Measurements from ENCODE around the gene MIEN1. TPM values are rescaled to one million over a fixed set of nuclear protein-coding genes. Genes with fewer than 3 reads are reported as not detected.
"Not testable (repeated sequence)": the region's sequence is repeated elsewhere in the genome, so short reads cannot be mapped to it uniquely, and the experiment has no call there.

The MIEN1 gene
- total RNA-seq, 1 donor from 2014 or later, result 50.4 TPM

GRCh38 chr17:39757176-39757662 lies 26.9 kb upstream of the MIEN1 start:
- ATAC-seq (ENCODE audit: poor library complexity) (no peak), DNase-seq (no peak)
- intact Hi-C loops (cut with DNase I), result loop anchor here (10.0 kb wide), 1 partner anchor 212 kb away; no protein-coding TSS in a partner anchor

DNA sequence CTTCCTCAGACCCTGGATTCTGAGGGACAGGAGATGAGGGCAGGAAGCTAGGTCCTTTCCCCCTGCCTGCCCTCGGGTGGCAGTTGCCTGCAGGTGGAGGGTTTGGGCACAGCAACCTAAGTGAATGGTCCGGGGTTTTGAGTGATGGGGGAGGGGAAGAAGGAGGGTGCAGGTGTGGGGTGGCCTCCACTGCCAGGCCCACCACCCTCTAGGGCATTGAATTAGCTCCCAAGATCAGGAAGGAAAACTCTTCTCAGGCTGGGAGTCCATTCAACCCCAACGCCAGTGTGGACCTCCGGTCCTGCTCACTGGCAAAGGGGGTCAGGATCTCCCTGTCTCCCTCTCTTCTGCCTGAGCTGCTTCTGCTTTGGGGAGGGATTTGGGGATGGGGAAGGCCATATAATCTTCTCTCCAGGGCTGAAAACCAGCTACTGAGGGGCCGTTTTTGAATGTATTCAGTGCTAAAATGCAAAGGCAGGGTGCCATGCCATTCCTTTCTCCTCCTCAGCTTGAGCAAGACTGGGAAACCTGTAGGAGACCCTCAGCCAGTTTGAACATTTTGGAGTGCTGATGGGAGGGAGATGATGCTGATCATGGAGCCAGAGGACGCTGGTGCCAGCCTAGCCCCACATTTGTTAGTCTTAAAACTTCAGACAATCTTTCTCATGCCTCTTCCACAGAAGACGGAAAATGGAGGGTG lies 26.2 kb upstream of the MIEN1 start:
- DNase-seq (no peak), ATAC-seq (ENCODE audit: poor library complexity) (no peak)
- intact Hi-C loops (cut with DNase I), result loop anchor here (10.0 kb wide), 1 partner anchor 212 kb away; no protein-coding TSS in a partner anchor

DNA sequence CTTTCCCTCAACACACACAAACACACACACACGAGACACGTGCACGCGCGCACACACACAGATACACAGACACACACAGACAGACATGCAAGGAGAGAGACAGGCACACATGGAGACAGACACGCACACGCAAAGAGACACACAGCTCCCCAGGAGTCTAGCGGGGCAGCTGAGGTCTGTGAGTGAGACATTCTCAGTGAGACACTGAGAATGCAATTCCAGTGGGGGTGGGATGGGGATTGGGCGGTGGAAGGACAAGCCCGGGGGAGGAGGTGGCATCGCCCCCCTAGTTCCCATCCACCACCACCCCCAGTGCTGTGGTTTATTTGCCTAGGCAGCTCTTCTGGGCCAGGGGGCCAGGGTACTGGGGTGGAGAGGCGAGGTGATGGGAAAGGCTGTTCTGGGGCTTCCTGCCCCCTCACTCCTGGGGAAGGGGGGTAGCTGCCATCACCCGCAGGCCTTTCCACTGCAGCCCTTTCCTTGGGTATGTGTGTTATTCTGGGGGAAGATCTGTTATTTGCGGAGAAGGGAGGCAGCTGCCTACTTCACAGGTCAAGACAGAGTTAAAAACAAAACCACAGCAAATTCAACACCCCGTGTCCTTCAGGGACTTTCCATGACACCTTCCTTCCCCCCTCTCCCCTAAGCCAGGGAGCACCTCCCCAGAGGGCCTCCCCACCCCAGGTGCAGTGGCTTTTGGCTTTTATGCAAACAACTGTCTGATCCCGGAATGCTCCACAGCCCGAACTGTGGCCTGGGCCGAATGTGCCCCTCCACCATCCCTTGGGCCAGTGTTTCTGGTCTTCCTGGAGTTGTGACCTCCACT lies 25.4 kb upstream of the MIEN1 start:
- DNase-seq (no peak), ATAC-seq (ENCODE audit: poor library complexity) (no peak)
- intact Hi-C loops (cut with DNase I), result loop anchor here (10.0 kb wide), 1 partner anchor 211 kb away; no protein-coding TSS in a partner anchor

- intact Hi-C loops (cut with DNase I), result loop anchor here (5.0 to 10.0 kb wide), 2 partner anchors 133 to 210 kb away; no protein-coding TSS in a partner anchor
- DNase-seq (no peak), ATAC-seq (ENCODE audit: poor library complexity) (peak; percentile 5)
These were observed 24.7 kb upstream of the MIEN1 start for GRCh38 chr17:39754958-39755553.

- intact Hi-C loops (cut with DNase I), result loop anchor here (5.0 to 10.0 kb wide), 2 partner anchors 132 to 210 kb away; no protein-coding TSS in a partner anchor
- ATAC-seq (ENCODE audit: poor library complexity) (peak; percentile 95), DNase-seq (peak; percentile 96)
These were observed 24.0 kb upstream of the MIEN1 start for GRCh38 chr17:39754161-39754957.

GRCh38 chr17:39753514-39754160 lies 23.3 kb upstream of the MIEN1 start:
- peak; percentile 59 for ATAC-seq (ENCODE audit: poor library complexity)
- intact Hi-C loops (cut with DNase I), result loop anchor here (5.0 to 10.0 kb wide), 2 partner anchors 131 to 209 kb away; no protein-coding TSS in a partner anchor
- peak; percentile 80 for DNase-seq

GRCh38 chr17:39752241-39752881 lies 22.0 kb upstream of the MIEN1 start:
- ATAC-seq (ENCODE audit: poor library complexity), result no peak
- no peak for DNase-seq
- intact Hi-C loops (cut with DNase I), result loop anchor here (5.0 to 10.0 kb wide), 2 partner anchors 130 to 208 kb away; no protein-coding TSS in a partner anchor

GRCh38 chr17:39751637-39752036 lies 21.3 kb upstream of the MIEN1 start:
- no peak for ATAC-seq (ENCODE audit: poor library complexity)
- intact Hi-C loops (cut with DNase I), result loop anchor here (5.0 to 10.0 kb wide), 2 partner anchors 129 to 207 kb away; no protein-coding TSS in a partner anchor
- no peak for DNase-seq

DNA sequence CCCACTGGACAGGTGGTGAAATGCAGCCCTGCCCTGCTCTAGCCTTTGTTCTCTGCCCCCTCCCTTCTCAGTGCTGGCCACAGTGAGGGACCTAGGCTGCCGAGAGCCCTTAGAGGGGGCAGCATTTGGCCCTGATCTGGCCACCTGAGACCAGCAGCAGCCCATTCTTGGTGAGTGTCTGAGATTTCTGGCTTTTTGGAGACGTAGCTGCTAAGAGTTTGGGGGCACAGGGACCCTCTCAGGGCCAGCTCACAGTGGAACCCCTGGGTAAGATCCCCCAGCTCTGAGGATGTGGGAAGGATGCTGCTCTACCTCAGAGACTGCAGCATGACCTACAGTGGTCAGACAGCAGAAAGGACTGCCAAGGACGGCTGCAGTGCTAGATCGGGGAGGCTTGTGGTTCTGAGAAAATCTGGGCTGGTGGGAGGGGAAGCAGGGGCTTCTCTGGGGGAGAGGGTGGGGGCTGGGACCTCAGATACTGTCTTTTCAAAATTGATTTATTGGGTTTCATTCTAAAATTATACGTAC lies 20.7 kb upstream of the MIEN1 start:
- intact Hi-C loops (cut with DNase I), result loop anchor here (5.0 to 10.0 kb wide), 2 partner anchors 129 to 206 kb away; no protein-coding TSS in a partner anchor
- no peak for ATAC-seq (ENCODE audit: poor library complexity)
- no peak for DNase-seq

- ATAC-seq (ENCODE audit: poor library complexity), result peak; percentile 25
- intact Hi-C loops (cut with DNase I), result loop anchor here (5.0 to 10.0 kb wide), 2 partner anchors 128 to 206 kb away; no protein-coding TSS in a partner anchor
- DNase-seq, result peak; percentile 72
These were observed 20.0 kb upstream of the MIEN1 start for GRCh38 chr17:39750131-39751015.

DNA sequence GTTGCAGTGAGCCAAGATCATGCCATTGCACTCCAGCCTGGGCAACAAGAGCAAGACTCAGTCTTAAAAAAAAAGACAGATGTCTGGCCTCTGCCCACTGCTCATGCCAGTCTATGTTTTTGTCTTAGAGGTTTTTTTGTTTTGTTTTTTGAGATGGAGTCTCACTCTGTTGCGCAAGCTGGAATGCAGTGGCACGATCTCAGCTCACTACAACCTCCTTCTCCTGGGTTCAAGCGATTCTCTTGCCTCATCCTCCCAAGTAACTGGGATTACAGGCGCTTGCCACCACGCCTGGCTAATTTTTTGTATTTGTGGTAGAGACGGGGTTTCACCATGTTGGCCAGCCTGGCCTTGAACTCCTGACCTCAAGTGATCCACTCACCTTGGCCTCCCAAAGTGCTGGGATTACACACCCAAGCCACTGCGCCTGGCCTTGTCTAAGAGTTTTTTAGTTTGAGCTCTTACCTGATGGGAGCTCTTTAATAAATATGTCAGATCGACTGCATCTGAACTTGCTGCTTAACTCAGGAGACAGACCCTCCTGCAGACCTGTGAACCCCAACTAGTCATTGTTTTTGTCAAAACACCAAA lies 18.2 kb upstream of the MIEN1 start:
- DNase-seq; intact Hi-C loops (cut with DNase I); ATAC-seq (ENCODE audit: poor library complexity): not testable (repeated sequence)

DNA sequence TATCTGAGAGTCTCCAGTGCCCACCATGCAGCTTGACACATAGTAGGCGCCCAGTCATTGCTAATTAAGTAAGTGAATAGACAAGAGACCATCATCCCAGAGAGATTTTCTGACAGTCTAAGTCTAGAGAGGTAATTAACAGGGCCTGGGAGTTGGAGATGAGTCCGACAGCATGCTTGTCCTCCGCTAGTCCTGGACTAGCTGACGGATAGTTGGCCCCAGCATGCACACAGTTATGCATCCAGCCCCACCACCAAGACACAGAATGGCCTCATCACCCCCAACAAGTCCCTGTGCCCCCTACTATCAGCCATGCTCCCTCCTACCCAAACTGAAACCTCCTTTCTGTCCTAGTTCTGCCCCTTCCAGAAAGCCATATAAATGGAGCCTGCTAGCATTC lies 17.4 kb upstream of the MIEN1 start:
- no peak for ATAC-seq (ENCODE audit: poor library complexity)
- DNase-seq, result no peak
- intact Hi-C loops (cut with DNase I), result no loop called here

- no peak for ATAC-seq (ENCODE audit: poor library complexity)
- DNase-seq, result no peak
- intact Hi-C loops (cut with DNase I), result no loop called here
These were observed 15.8 kb upstream of the MIEN1 start for GRCh38 chr17:39746145-39746461.

DNA sequence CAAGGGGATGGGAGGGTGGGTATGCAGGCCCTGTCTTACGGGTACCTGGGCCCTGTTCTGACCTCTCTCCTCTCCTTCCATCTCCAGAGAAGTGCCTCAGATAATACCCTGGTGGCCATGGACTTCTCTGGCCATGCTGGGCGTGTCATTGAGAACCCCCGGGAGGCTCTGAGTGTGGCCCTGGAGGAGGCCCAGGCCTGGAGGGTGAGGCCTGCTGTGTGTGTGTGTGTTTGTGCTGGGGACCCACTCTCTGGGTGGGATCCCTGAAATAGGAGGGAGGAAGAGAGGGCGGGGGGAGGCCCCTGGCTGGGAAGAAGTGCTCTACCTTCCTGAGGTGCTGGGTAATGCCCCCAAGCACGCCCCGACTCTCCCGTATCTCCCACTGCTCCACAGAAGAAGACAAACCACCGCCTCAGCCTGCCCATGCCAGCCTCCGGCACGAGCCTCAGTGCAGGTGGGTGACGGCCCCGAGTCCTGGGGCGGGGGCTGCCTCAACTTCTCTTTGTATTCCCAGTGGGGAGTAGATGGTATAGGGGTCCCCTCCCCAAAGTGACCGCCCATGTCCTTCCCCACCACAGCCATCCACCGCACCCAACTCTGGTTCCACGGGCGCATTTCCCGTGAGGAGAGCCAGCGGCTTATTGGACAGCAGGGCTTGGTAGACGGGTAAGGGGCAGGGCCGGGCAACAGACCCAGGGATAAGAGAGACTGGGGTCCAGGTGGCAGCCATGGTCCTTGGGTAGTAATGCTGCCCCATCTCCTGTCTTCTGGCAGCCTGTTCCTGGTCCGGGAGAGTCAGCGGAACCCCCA lies 15.2 kb upstream of the MIEN1 start:
- intact Hi-C loops (cut with DNase I), result no loop called here
- ATAC-seq (ENCODE audit: poor library complexity), result no peak
- no peak for DNase-seq

GRCh38 chr17:39744836-39745215 lies 14.5 kb upstream of the MIEN1 start:
- no peak for ATAC-seq (ENCODE audit: poor library complexity)
- intact Hi-C loops (cut with DNase I), result no loop called here
- DNase-seq, result no peak

Measured in Right ventricle myocardium superior (tissue), 1 donor.